Psoas muscle (tissue), 8 donors: ENCODE results near the gene CHPF2. TPM values are rescaled to one million over a fixed set of nuclear protein-coding genes. Genes with fewer than 3 reads are reported as not detected.

ENCODE experiments used
- ATAC-seq, 4 donors: fragments of 200-7000 bp; cut with Tn5 transposase; one replicate each; pipeline ENCODE4 v1.9.1; 2020; ENCODE audit warnings: moderate library complexity in 3 of 4, mild to moderate bottlenecking in 2 of 4
- DNase-seq, 2 donors: peaks; one replicate each; pipeline ENCODE4 v3.0.0-alpha.2; 2020
- H3K27ac ChIP-seq: fragments of 200-600 bp; one replicate; pipeline ENCODE4 v1.8.0; 2022
- H3K27me3 ChIP-seq, 3 donors: fragments of 200-600 bp in 1 of 3; one replicate each; pipeline versions ENCODE4 v1.6.1 to v1.8.0; 2013 to 2022; ENCODE audit warnings: low read length in 2 of 3, mild to moderate bottlenecking in 2 of 3, moderate library complexity in 1 of 3; ENCODE audit not compliant: insufficient read depth in 3 of 3
- H3K36me3 ChIP-seq, 2 donors: fragments of 200-600 bp in 1 of 2; one replicate each; pipeline versions ENCODE4 v1.6.1 to v1.8.0; 2013 to 2022; ENCODE audit warnings: low read depth in 1 of 2, mild to moderate bottlenecking in 1 of 2, moderate library complexity in 1 of 2; ENCODE audit not compliant: insufficient read depth in 1 of 2
- H3K4me1 ChIP-seq: fragments of 200-600 bp; one replicate; pipeline ENCODE4 v1.8.0; 2022
- H3K4me3 ChIP-seq: fragments of 200-600 bp; one replicate; pipeline ENCODE4 v1.8.0; 2022; ENCODE audit warnings: mild to moderate bottlenecking
- H3K9me3 ChIP-seq: fragments of 200-600 bp; one replicate; pipeline ENCODE4 v1.8.0; 2022
- CTCF ChIP-seq: fragments of 200-600 bp; IDR thresholded peaks from one replicate; pipeline ENCODE4 v1.8.0; 2022; ENCODE audit warnings: antibody characterized with exemption
- WGBS, 3 donors: extraction: QIAGEN DNeasy Blood & Tissue Kit; methylation state at CpG; one replicate each; pipeline versions ENCODE4 v1.1.6 to v1.1.7; 2013; 5-methylcytosine and 5-hydroxymethylcytosine counted together
- intact Hi-C, 2 donors: fragments of 100-400 bp; cut with DNase I; formaldehyde crosslinking; loops; one replicate each; pipeline versions ENCODE4 v1.11.0 to v1.14.2; 2022
- polyA plus RNA-seq, 3 donors: library from polyadenylated mRNA; stranded (reverse); fragments of 200-250 nt; gene quantifications; one replicate each; pipeline ENCODE4 v1.2.3, GENCODE V29; 2013
- total RNA-seq, 4 donors: library from RNA; stranded (reverse); fragmentation: NEBNext Ultra II Directional in 2 of 4; extraction: Animal tissue kit (Norgen Biotek cat#: 25700) in 2 of 4; gene quantifications; one replicate each; pipeline versions ENCODE4 v1.2.1 to v1.2.4, GENCODE V29; 2021 to 2023
- donor health status: healthy with polysubstance abuse.
- donor health status: DM: no; HTN: no; CAD: no; lungs with moderate emphysema.
- donor health status: Bipolar disorder and iron deficiency.
- donor health status: healthy.
- donor health status: DM: yes; HTN: yes; CAD: no.
- donor health status: DM: no; HTN: no; CAD: no.
- donor health status: DM: no; HTN: no; CAD: no.
- donor health status: DM: yes; HTN: yes; CAD: no.

CHPF2 gene
- total and polyA plus RNA-seq, 7 donors, result 5.3 to 19.8 (median 10.1) TPM

GRCh38 chr7:151275813-151276577 lies 43.7 kb downstream of the CHPF2 start:
- H3K4me1 ChIP-seq, result peaks cover 8% of the 10 kb centered on the region
- H3K4me3 ChIP-seq, result no peak overlapping the region
- H3K36me3 ChIP-seq, result no peaks in the 10 kb centered on the region
- no peak for TF ChIP-seq CTCF
- intact Hi-C loops, result no loop called here
- no peak for ATAC-seq
- no peaks in the 10 kb centered on the region for H3K9me3 ChIP-seq
- 32 to 36% (median 33%) methylated on average over 10 of the region's 10 CpGs for WGBS, 3 donors
- H3K27me3 ChIP-seq, result peaks cover 0 to 3% (median 0%) of the 10 kb centered on the region in 3 donors
- no peak overlapping the region for H3K27ac ChIP-seq
- no peak for DNase-seq

DNA sequence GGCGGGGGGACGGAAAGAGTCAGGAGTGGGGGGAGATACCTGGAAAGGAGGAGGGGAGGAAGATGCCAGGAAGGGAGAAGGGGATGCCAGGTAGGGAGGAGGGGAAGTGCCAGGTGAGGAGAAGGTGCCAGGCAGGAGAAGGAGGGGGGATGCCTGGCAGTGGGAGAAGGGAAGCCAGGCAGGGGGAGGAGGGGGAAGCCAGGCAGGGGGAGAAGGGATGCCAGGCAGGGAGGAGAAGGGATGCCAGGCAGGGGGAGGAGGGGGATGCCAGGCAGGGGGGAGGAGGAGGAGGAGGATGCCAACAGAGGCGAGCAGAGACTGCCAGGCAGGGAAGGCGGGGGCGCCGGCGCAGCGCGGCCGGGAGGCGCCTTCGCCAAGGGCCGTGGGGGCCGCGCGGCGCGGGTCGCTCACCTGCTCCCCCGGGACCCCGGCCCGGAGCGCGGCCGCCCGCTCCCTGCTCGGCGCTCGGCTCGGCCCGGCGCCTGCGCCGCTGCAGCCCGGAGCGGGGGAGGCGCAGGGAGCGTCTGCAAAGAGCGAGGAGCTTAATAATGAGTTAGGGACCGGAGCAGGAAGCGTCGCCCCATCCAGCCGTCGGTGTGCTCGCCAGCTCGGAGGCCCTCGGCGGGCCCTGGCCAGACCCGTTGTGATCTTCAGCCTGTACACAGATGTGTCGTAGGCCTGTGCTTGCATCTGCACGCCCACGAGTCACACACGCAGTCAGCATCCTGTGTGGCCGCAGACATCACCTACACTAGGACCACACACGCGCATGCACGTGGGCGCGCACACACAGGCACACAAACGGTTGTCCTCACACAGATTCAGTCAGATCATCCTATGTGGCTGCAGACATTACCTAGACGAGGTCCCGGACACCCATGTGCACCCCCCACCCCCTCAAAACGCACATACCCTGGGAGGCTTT lies 44.6 kb downstream of the CHPF2 start:
- ATAC-seq, result peak; percentile 48 to 77 (median 62)

DNA sequence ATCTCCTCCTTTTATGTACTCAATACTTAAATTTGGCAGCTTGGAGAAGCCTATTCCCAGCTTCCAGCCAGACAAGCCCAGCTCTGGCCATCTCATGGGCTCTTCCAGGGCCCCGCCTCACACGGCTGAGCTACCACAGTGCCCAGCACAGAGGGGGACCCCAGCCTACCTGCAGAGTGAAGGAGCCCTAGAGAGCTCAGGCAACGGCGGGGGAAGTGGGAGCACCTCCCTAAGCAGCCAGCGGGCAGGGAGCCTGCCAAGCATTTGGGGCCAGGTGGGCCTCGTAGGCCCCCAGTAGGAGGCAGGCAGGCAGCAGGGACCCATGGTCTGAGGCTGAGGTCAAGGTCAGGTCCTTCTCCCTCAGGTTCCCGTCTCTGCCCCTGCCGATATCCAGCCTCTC lies 45.3 kb downstream of the CHPF2 start:
- no peak for TF ChIP-seq CTCF
- DNase-seq (peak in 1 of 2 donors; percentile 46), ATAC-seq (no peak)
- H3K4me3 ChIP-seq, result no peak overlapping the region
- H3K27me3 ChIP-seq, result peaks cover 0 to 3% (median 0%) of the 10 kb centered on the region in 3 donors
- H3K36me3 ChIP-seq, result no peaks in the 10 kb centered on the region
- no peaks in the 10 kb centered on the region for H3K9me3 ChIP-seq
- H3K4me1 ChIP-seq, result peaks cover 7% of the 10 kb centered on the region
- 64 to 82% (median 68%) methylated on average over 8 of the region's 8 CpGs for WGBS, 3 donors
- intact Hi-C loops, result no loop called here
- no peak overlapping the region for H3K27ac ChIP-seq

More for the DNA sequence above, 44.6 kb downstream of the CHPF2 start:
- DNase-seq, result peak; percentile 63 to 78
- 3 to 9% (median 3%) methylated on average over 35 to 63 of the region's 63 CpGs for WGBS, 3 donors
- Histone ChIP-seq H3K9me3 (no peaks in the 10 kb centered on the region), H3K4me3 (peak overlapping the region; percentile 56), H3K36me3 (no peaks in the 10 kb centered on the region), H3K27ac (no peak overlapping the region), H3K27me3 (peaks cover 0 to 3% (median 0%) of the 10 kb centered on the region in 3 donors), H3K4me1 (peaks cover 7% of the 10 kb centered on the region)
- TF ChIP-seq CTCF, result no peak
- intact Hi-C loops, result no loop called here

- Histone ChIP-seq H3K27ac (no peak overlapping the region), H3K36me3 (no peaks in the 10 kb centered on the region), H3K9me3 (no peaks in the 10 kb centered on the region), H3K4me3 (no peak overlapping the region), H3K4me1 (peaks cover 7% of the 10 kb centered on the region), H3K27me3 (peaks cover 0 to 3% (median 0%) of the 10 kb centered on the region in 3 donors)
- TF ChIP-seq CTCF, result no peak
- ATAC-seq (no peak), DNase-seq (peak in 1 of 2 donors; percentile 6)
- 90 to 94% (median 90%) methylated on average over 12 of the region's 12 CpGs for WGBS, 3 donors
- intact Hi-C loops, result no loop called here
Measured at GRCh38 chr7:151278949-151279348, 46.7 kb downstream of the CHPF2 start.
